Stimulated activated CD8-positive, alpha-beta memory T cell treated with anti-CD3 and anti-CD28 coated beads, Interleukin-4, amount 100 ng/mL, for 24 hours (primary cell): ENCODE results near the gene SLC27A4.

Source experiments
- DNase-seq: peaks from one replicate; pipeline ENCODE4 v3.0.0-alpha.2; 2020; ENCODE audit warnings: low read depth

Gene SLC27A4

DNA sequence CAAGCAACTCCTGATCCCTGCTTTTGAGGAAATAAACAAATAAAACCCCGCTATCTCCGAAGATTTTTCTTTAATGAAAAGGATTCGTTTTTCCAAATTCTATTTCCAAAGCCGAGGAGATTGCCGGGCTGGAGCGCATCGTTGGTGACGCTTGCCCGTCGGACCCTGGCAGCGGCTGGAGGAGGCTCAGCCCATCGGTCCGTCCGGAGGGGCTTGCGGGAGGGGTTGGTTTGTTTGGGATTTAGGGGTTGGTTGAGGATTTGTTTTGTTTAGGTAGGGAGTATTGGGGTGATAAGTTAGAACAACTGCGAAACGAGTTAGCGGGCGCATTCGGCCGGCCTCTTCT is 51.6 kb downstream of the SLC27A4 start:
- DNase-seq, result no peak

DNA sequence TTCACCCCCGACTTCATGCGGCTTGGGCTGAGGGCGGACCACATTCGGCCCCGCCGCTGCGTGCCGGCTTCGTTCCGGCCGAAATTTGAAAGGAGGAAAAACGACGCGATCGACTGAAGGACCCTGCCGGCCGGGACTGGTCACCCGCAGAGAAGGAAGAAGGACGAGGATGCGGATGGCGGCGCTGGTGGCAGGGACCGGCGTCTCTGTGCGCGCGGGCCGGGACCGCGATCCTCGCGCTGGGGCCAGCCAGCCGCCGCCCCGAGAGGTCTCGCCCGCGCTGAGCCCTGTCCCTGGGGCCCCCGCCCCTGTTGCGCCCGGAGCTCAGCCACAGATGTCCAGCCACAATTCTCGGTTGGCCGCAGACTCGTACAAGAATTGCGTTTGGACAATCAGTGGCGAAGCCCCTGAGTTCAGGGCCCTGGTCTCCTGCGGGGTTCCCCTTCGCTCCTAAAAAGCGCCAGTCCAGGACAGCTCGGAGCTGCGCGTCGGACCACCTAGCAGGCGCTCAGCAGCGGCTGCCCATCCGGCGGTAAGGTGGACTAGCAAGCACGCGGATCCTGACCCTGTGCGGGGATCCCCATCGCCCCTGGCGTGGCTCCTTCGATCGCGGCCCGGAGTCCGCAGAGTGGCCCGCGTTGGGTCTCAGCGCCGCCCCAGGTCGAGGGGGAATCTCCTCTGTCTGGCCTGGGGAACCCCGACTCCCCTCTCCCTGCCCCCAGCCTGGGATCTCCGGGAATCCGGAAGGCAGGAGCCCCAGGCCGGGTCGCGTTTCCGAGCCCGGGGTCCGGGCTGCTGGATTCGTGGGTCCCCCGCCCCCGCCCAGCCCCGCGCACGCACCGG is 52.2 kb downstream of the SLC27A4 start:
- no peak for DNase-seq

DNA sequence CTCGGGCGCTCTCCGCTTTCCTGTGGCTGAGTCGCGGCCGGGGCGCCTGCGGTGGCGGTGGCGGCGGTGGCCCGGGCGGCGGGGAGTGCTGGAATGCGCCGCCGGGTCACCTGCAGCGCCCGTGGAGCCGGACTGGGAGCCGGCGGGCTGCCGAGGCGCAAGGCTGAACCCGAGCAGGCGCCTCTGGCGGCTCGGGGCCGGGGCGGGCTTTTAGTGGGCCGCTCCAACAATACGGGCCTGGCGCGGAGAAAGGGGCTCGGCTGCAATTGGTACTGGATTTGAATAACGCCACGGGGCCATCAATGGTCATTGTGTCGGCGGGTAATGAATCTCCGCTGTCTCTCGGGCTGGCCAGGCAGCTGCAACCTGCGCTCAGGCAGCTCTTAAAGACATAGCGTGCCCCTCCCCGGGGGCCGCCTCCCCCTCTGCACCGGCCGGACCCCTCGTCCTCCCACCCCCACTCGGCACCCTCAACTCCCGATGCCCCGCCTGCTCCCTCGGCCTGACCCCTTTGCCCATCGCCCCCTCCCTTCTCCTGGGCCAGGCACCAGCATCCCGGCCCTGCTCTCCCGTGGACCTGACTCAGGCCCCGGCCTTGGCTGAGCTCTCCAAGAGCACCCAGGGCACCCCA is 52.9 kb downstream of the SLC27A4 start:
- DNase-seq, result no peak

DNA sequence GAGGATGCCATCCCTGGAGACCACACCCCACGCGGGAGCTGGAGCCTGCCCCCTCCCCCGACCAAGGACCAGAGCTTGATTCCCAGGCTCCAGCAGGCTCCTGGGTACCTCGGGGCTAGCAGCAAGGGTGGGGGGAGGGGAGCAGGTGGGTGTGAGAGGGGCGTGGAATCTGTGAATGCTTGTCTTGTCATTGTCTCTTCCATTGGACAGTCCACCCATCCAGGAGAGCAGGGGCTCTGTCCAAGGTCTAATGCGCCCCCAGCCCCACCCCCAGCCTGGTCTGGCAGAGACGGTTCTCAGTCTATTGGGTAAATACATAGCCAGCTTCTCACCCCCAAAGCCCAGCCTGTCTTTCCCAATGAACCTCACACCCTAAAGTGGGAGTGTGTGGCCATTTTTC is 53.6 kb downstream of the SLC27A4 start:
- no peak for DNase-seq

DNA sequence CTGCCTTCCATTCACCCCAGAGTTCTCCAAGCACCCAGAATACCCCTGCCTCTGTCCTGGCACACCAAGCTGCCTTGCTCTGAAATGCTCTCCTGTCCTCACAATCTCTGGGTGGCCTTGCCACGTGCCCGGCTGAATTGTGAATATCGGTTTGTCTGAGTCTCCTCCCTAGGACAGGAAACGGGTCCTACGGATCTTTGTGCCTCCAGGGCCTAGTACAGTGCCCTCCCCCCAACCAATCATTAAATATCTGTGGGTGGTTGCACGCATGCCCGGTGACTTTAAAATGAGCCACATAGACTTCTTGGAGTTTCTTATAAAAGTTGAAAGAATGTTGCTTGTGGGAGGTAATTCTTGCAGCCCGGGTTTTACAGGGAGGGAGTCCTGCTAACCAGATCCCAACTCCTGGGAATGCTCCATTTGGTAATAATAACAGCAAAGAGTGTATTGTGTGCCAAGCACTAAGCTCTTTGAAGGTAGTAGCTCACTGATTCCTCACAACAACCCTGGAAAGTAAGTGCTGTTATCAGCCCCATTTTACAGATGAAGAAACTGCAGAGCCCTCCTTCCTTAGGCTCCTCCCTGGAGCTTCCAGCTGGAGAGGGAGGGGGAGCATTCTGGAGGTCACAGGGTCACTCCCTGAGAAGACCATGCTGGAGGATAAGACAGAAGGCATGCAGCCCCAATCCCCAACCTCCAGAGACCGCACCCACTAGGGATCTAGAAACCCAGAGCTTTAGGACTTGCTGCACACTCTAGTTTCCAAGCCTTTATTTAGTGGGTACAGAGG is 54.2 kb downstream of the SLC27A4 start:
- no peak for DNase-seq

DNA sequence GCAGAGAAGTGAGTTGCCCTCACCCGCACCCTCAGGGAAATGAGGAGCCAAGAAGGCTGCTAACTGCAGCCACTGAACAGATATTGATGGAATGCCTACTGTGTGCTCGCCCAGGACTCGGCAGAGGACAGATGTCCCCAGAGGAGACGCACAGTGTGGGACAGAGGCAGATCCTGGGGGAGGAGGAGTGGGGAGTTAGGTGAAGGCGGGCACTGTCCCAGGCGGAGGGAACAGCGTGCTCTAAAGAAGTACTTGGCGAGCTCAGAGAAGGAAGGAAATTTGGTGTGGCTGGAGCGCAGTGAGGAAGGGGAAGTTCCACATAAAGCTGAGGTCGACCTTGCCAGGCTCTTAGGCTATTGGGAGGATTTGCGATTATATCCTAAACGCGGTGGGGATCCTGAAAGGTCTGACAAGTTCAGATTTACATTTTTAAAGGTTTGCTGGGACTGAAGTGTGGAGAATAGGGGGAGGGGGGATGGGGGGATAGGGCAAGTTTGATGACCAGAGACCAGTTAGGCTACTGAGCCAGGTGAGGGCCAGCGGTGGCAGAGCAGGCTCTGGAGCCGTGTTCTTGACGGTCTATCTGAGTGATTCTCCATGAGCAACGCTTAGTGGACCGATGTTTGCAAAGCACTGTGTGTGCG is 56.8 kb downstream of the SLC27A4 start:
- no peak for DNase-seq

DNA sequence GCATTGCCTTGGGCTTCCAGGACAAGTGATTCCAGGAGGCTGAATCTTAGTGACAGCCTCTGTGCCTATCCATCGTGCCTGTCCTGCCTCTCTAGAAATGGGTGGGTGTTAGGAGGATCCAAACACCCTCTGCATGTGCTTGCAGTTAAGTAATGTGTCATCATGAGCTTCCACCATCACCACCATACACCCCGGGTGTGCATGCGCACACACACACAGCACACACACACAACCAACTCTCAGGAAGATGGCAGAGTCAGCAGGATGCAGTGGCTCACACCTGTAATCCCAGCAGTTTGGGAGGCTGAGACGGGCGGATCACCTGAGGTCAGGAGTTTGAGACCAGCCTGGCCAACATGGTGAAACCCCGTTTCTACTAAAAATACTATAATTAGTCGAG is 57.5 kb downstream of the SLC27A4 start:
- DNase-seq, result no peak

DNA sequence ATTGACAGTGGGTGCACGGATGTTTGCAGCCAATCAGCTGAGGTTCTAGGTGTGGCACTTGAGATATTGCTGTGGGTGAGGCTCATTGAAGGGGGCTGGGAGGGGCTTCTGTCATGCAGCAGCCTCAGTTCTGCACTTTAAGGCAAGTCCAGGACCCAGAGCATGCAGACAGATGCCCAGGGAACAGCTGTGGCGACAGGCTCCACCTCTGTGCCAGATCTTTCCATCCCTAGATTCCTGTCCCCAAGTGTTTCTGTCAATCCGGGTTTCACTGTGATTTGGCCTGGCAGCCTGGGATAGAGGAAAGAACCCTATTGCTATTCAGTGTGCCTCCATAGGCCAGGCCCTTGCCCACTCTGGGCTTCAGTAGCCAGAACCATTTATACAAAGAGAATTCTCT is 59.5 kb downstream of the SLC27A4 start:
- no peak for DNase-seq

DNA sequence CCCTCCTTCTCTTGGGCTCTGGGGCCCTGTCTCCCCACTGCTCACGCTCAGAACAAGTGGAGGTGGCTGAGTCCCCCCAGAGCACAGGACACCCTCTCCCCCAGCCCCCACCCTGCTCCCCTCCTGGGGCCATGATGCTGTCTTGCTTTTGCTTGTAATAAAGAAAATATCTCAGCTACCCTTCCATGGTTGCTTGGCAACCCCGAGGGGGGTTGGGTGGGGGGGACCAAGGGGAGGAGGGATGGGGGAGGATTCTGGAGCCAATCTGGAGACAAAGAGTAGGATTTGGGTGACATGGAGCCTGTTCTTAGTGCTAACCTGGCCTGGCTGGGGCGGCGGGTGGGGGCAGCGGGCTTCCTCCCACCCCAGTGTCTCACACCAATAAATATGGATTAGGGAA is 64.2 kb downstream of the SLC27A4 start:
- no peak for DNase-seq

DNA sequence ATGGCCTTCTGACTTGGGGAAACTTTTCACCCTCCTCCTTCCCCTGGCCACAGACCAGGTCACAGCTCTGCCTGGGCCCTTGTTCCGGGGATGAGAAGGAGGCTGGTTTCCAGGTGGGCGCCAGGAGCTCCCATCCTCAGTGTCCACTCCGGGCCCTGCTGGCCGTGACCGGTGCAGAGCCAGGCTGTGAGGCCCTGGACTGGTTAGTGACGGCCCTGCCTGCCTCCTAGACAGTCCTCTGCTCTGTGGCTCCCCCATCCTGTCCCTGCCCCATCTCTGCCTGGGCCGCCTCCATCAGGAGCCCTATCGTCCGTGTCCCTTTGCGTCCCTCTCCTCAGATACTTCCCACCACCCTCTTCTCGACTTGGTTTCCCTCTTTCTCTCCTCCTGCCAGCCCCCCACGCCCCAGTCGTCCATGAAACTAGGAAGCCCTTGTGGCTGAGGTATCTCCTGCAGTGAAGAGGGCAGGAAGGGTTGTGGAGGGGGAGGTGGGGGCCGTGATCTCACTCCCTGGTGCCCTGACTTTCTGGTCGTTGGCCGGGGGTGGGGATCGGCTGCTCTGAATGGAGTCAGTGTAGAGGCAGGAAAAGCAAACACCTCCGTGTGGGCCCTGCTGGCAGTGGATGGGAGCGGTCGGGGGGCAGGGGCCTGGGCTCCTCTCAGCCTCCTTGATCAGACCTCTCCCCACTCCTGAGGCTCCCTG is 64.9 kb downstream of the SLC27A4 start:
- DNase-seq, result no peak

DNA sequence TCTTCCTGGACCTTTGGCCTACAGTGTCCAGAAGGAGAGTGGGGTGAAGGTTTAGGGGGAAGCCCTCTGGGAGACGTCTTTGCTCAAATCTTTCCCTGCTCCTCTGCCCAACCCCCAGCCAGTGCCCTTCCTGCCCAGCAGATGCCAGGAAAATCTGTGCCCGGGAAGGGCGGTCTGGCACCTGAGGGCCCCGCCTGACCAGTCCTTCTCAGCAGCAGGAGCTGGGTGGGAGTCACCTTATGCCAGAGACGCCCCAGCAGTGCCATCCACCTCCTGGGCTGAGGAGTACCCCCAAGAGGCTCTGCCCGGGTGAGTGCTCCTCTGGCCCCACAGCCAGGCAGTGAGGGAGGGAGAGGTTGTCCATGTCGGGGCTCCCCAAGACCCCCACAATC is 65.4 kb downstream of the SLC27A4 start:
- no peak for DNase-seq

DNA sequence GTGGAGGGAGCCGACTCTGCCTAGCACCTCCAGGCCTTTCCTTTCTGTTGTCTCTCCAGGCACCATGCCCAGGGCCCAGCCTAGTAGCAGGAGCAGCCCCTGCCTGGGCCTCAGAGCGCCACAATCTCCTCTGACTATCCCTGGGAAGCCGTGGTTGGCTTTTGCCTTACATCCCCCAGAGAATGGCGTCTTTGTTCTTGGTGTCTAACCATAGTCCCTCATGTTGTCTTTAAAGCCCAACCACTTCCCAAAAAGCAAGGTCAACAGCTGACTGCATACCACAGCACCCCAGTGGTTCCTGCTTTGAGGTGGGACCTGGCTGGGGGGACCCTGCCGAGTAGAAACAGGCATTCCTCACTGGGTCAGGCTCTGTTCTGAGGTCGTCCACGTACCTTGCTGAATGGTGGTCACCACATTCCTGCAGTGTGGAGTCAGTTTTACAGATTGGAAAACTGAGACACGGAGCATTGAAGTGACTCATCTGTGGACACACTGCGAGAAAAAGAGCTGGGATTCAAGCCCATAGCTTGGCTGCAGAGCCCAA is 66.6 kb downstream of the SLC27A4 start:
- DNase-seq, result no peak

DNA sequence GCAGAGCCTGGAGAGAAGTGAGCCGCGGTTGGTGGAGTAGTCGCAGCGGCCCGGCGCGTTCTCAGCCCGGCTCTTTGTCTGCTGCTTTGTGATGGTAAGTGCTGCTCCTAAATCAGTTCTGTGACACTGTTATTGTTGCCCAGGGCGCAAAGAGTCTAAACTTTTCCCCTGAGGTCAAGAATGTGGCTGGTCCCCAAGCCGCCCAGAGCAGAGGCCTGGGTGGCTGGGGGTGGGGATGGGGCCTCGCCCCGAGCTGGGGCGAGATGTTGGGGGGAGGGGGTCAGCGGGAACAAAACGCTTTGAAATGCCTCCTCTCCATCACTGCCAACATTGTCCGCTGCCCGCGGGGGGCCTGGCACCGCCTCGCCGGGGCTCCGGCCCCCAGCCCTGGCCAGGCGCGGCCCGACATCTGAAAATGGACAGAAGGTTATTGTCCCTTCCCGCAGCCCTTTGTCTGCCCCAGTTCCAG is 68.7 kb downstream of the SLC27A4 start:
- no peak for DNase-seq

DNA sequence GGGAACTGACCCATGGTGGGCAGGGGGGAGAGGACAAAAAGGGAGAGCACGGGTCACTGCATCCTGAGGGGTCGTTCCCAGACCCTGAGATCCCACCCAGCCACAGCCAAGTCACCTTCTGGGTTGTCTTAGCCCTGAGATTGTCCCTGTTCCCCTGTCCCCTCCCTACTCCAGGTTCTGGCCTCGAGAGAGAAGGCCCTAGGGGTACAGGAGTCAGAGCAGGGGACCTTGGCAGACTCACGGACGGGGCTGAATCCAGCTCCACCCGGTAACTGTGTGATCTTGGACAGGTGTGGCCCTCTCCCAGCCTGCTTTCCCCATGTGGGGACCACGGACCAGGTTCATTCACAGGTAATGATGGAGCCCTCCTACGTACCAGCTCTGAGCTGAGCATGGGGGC is 69.1 kb downstream of the SLC27A4 start:
- no peak for DNase-seq

DNA sequence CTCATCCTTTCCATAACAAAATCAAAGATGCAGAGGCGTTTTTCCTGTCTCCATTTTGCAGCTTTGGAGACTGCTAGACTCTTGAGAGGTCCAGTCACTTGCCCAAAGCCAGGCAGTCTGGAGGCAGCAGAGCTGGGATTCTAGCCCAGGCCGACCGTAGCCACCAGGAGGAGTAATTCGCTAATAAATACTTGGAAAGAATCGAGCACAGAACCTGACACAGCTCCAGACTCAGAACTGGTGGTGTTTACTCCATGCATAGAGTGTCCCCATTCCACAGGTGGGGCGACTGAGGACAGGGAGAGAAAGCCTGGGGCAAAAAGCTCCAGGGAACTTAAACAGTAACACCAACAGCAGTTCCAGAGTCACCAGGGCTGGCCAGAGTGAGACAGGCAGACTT is 69.7 kb downstream of the SLC27A4 start:
- DNase-seq, result no peak
